ENCODE data around the gene SLC4A9.

SLC4A9 gene

GRCh38 chr5:140318792-140319191 lies 41.2 kb upstream of the SLC4A9 start:
- TF ChIP-seq CTCF (IDR thresholded peaks at IDR 0.05; ENCODE audit: low read depth, low read length, missing control alignments): no peak
- no peak overlapping the region for H3K4me3 ChIP-seq (ENCODE audit: low read depth, low read length)
- no peak for DNase-seq (ENCODE audit: low read depth)

GRCh38 chr5:140319833-140320232 lies 40.2 kb upstream of the SLC4A9 start:
- DNase-seq (ENCODE audit: low read depth): no peak
- H3K4me3 ChIP-seq (ENCODE audit: low read depth, low read length): no peak overlapping the region
- TF ChIP-seq CTCF (IDR thresholded peaks at IDR 0.05; ENCODE audit: low read depth, low read length, missing control alignments): no peak

GRCh38 chr5:140321796-140322195 lies 38.2 kb upstream of the SLC4A9 start:
- no peak overlapping the region for H3K4me3 ChIP-seq (ENCODE audit: low read depth, low read length)
- no peak for TF ChIP-seq CTCF (IDR thresholded peaks at IDR 0.05; ENCODE audit: low read depth, low read length, missing control alignments)
- no peak for DNase-seq (ENCODE audit: low read depth)

GRCh38 chr5:140322751-140323731 lies 37.0 kb upstream of the SLC4A9 start:
- H3K4me3 ChIP-seq (ENCODE audit: low read depth, low read length): no peak overlapping the region
- TF ChIP-seq CTCF (IDR thresholded peaks at IDR 0.05; ENCODE audit: low read depth, low read length, missing control alignments): no peak
- DNase-seq (ENCODE audit: low read depth): no peak

GRCh38 chr5:140324041-140324600 lies 35.9 kb upstream of the SLC4A9 start:
- no peak overlapping the region for H3K4me3 ChIP-seq (ENCODE audit: low read depth, low read length)
- no peak for DNase-seq (ENCODE audit: low read depth)
- no peak for TF ChIP-seq CTCF (IDR thresholded peaks at IDR 0.05; ENCODE audit: low read depth, low read length, missing control alignments)

GRCh38 chr5:140324617-140325241 lies 35.3 kb upstream of the SLC4A9 start:
- DNase-seq (ENCODE audit: low read depth): no peak
- TF ChIP-seq CTCF (IDR thresholded peaks at IDR 0.05; ENCODE audit: low read depth, low read length, missing control alignments): no peak
- H3K4me3 ChIP-seq (ENCODE audit: low read depth, low read length): no peak overlapping the region

Data from GM12864 (cell line).